PC-3 (cell line): ENCODE results near the gene MICU1.

Experiments used
- EZH2 ChIP-seq: fragments of 300-600 bp; sonication (generic); IDR thresholded peaks from one replicate; pipeline ENCODE4 v1.6.1; 2017; ENCODE audit warnings: antibody characterized with exemption, mild to moderate bottlenecking, low read length; ENCODE audit not compliant: unreplicated experiment
- EZH2phosphoT487 ChIP-seq: fragments of 300-600 bp; sonication (generic); IDR thresholded peaks from 2 replicates; pipeline ENCODE4 v1.6.1; 2018; ENCODE audit warnings: mild to moderate bottlenecking, antibody characterized with exemption, low read length, borderline replicate concordance
- TF ChIP-seq, protein P1 (sequence below): fragments of 300-600 bp; sonication (generic); conservative IDR thresholded peaks from 2 replicates; pipeline ENCODE4 v1.5.1; 2017; ENCODE audit warnings: antibody characterized with exemption, low read depth, mild to moderate bottlenecking, low read length

- TF ChIP-seq, protein P1, sequence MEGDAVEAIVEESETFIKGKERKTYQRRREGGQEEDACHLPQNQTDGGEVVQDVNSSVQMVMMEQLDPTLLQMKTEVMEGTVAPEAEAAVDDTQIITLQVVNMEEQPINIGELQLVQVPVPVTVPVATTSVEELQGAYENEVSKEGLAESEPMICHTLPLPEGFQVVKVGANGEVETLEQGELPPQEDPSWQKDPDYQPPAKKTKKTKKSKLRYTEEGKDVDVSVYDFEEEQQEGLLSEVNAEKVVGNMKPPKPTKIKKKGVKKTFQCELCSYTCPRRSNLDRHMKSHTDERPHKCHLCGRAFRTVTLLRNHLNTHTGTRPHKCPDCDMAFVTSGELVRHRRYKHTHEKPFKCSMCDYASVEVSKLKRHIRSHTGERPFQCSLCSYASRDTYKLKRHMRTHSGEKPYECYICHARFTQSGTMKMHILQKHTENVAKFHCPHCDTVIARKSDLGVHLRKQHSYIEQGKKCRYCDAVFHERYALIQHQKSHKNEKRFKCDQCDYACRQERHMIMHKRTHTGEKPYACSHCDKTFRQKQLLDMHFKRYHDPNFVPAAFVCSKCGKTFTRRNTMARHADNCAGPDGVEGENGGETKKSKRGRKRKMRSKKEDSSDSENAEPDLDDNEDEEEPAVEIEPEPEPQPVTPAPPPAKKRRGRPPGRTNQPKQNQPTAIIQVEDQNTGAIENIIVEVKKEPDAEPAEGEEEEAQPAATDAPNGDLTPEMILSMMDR, result no peak
- TF ChIP-seq EZH2 (no peak), EZH2phosphoT487 (no peak)
Measured at GRCh38 chr10:72545546-72545945, 80.3 kb downstream of the MICU1 start.
